HCT116 (cell line): Measurements from ENCODE around the gene ADRM1. TPM values are rescaled to one million over a fixed set of nuclear protein-coding genes. Genes with fewer than 3 reads are reported as not detected.
A peak's percentile ranks its signal among the peaks of the same experiment; 100 is the strongest.

Source experiments
- ATAC-seq: fragments of 200-7000 bp; cut with Tn5 transposase; 2 replicates; pipeline ENCODE4 v1.9.1; 2020; ENCODE audit warnings: mild to moderate bottlenecking, moderate library complexity
- BruUV-seq: library from RNA; stranded (reverse); fragments of 400-500 nt; replicated peaks from 2 replicates; lab custom pipeline; 2021; lab: Mats Ljungman, UMichigan
- CTCF ChIA-PET: fragments of 300-600 bp; sonication (Branson Sonifier 250); formaldehyde crosslinking; loops from one replicate; lab custom pipeline; 2021; ENCODE audit warnings: antibody characterized with exemption; lab: Charles Lee
- POLR2A ChIA-PET: fragments of 300-600, 350-600 bp; sonication (Branson Sonifier 250); formaldehyde crosslinking; loops from one replicate; lab custom pipeline; 2021; ENCODE audit warnings: antibody characterized with exemption; lab: Charles Lee
- RAD21 ChIA-PET, 2 experiments: fragments of 300-600 bp; sonication (Branson Sonifier 250); formaldehyde crosslinking; loops; one replicate each; lab custom pipeline; 2023; ENCODE audit warnings: low total read pairs in 2 of 2; ENCODE audit not compliant: uncharacterized antibody in 2 of 2, unreplicated experiment in 2 of 2, low non-redundant PET in 1 of 2; lab: Charles Lee
- DNase-seq: peaks from one replicate; pipeline ENCODE4 v3.0.0-alpha.2; 2010; ENCODE audit warnings: low read depth, low spot score
- H2AFZ ChIP-seq: fragments of 200-600 bp; shearing (Covaris generic), sonication (generic); 2 replicates; pipeline ENCODE4 v1.6.1; 2017; ENCODE audit warnings: low read depth, mixed run types, mixed read lengths, antibody characterized with exemption, low read length; ENCODE audit not compliant: poor library complexity, severe bottlenecking
- H3K27ac ChIP-seq: 2 replicates; pipeline ENCODE4 v1.5.1; 2012; ENCODE audit warnings: low read depth, low read length
- H3K27me3 ChIP-seq: fragments of 200-600 bp; sonication (generic); 2 replicates; pipeline ENCODE4 v1.6.1; 2016; ENCODE audit warnings: mixed run types, low read length, mixed read lengths; ENCODE audit not compliant: insufficient read depth
- H3K36me3 ChIP-seq, 2 experiments: fragments of 200-500 bp in 1 of 2; fragments of 200-600 bp in 1 of 2; sonication (Bioruptor generic) in 1 of 2; sonication (generic) in 1 of 2; 2 replicates each; pipeline versions ENCODE4 v1.5.1 to v1.6.1; 2014 to 2016; ENCODE audit warnings: low read length in 2 of 2, inconsistent platforms in 1 of 2, mixed read lengths in 1 of 2, mixed run types in 1 of 2; ENCODE audit not compliant: insufficient read depth in 2 of 2, control insufficient read depth in 1 of 2
- H3K4me1 ChIP-seq, 2 experiments: fragments of 200-600 bp in 1 of 2; sonication (generic) in 1 of 2; 2 replicates each; pipeline versions ENCODE4 v1.5.1 to v1.6.1; 2012 to 2017; ENCODE audit warnings: low read length in 2 of 2, inconsistent platforms in 1 of 2, mild to moderate bottlenecking in 1 of 2, mixed read lengths in 1 of 2, mixed run types in 1 of 2, moderate library complexity in 1 of 2; ENCODE audit not compliant: insufficient read depth in 2 of 2, control insufficient read depth in 1 of 2
- H3K4me2 ChIP-seq: fragments of 200-600 bp; sonication (generic); 2 replicates; pipeline ENCODE4 v1.6.1; 2017; ENCODE audit warnings: mixed run types, low read length, mixed read lengths
- H3K4me3 ChIP-seq, 2 experiments: fragments of 200-600 bp in 1 of 2; sonication (generic) in 1 of 2; replicated peaks in 1 of 2; 2 replicates each; pipeline ENCODE4 v1.5.1; 2011 to 2016; ENCODE audit warnings: low read length in 2 of 2, control low read depth in 1 of 2, low read depth in 1 of 2, mild to moderate bottlenecking in 1 of 2, mixed read lengths in 1 of 2, mixed run types in 1 of 2
- H3K79me2 ChIP-seq: fragments of 200-600 bp; sonication (generic); 2 replicates; pipeline ENCODE4 v1.6.1; 2017; ENCODE audit warnings: mild to moderate bottlenecking, mixed run types, low read length, moderate library complexity, mixed read lengths; ENCODE audit not compliant: insufficient read depth
- H3K9ac ChIP-seq: fragments of 200-600 bp; sonication (generic); 2 replicates; pipeline ENCODE4 v1.6.1; 2016; ENCODE audit warnings: low read length, mixed read lengths
- H3K9me2 ChIP-seq: fragments of 200-600 bp; sonication (generic), shearing (Covaris generic); 2 replicates; pipeline ENCODE4 v1.6.1; 2017; ENCODE audit warnings: mixed run types, mild to moderate bottlenecking, moderate library complexity; ENCODE audit not compliant: insufficient read depth
- H3K9me3 ChIP-seq, 2 experiments: fragments of 200-500 bp in 1 of 2; fragments of 200-600 bp in 1 of 2; sonication (Bioruptor generic) in 1 of 2; sonication (generic) in 1 of 2; 2 replicates each; pipeline ENCODE4 v1.6.1; 2014 to 2017; ENCODE audit warnings: low read length in 2 of 2, mixed read lengths in 2 of 2, inconsistent platforms in 1 of 2, low read depth in 1 of 2, mild to moderate bottlenecking in 1 of 2, mixed run types in 1 of 2, moderate library complexity in 1 of 2; ENCODE audit not compliant: control insufficient read depth in 1 of 2, insufficient read depth in 1 of 2
- H4K20me1 ChIP-seq: fragments of 200-600 bp; sonication (generic), shearing (Covaris generic); 2 replicates; pipeline ENCODE4 v1.6.1; 2017; ENCODE audit warnings: mixed run types, mild to moderate bottlenecking, moderate library complexity; ENCODE audit not compliant: insufficient read depth
- CEBPB ChIP-seq: IDR thresholded peaks from 2 replicates; pipeline ENCODE4 v1.6.1; 2012; ENCODE audit warnings: low read depth
- EGR1 ChIP-seq: IDR thresholded peaks from 2 replicates; pipeline ENCODE4 v1.6.1; 2012; ENCODE audit warnings: low read depth
- EZH2 ChIP-seq: fragments of 200-600 bp; sonication (generic); IDR thresholded peaks from 2 replicates; pipeline ENCODE4 v1.6.1; 2017; ENCODE audit warnings: antibody characterized with exemption, mixed run types
- EZH2phosphoT487 ChIP-seq: fragments of 200-600 bp; IDR thresholded peaks from 2 replicates; pipeline ENCODE4 v1.6.1; 2018; ENCODE audit warnings: antibody characterized with exemption, borderline replicate concordance
- FOSL1 ChIP-seq: IDR thresholded peaks from 2 replicates; pipeline ENCODE4 v1.6.1; 2012; ENCODE audit warnings: low read depth
- JUND ChIP-seq: IDR thresholded peaks from 2 replicates; pipeline ENCODE4 v1.6.1; 2012
- SRF ChIP-seq: IDR thresholded peaks from 2 replicates; pipeline ENCODE4 v1.6.1; 2012; ENCODE audit warnings: low read depth
- TCF7L2 ChIP-seq: IDR thresholded peaks from 2 replicates; pipeline ENCODE4 v1.7.0; 2011; ENCODE audit warnings: borderline replicate concordance, inconsistent platforms; ENCODE audit not compliant: insufficient read depth, insufficient read length; ENCODE audit errors: extremely low read depth
- ZFX ChIP-seq: fragments of 450-650 bp; IDR thresholded peaks from 2 replicates; pipeline ENCODE4 v1.6.1; 2017
- intact Hi-C: fragments of 100-400 bp; cut with micrococcal nuclease; formaldehyde crosslinking; loops from 2 replicates; pipeline ENCODE4 v1.10.0; 2022
- total RNA-seq: library from RNA; stranded (reverse); gene quantifications from one replicate; pipeline ENCODE4 v1.2.1, GENCODE V29; 2021; ENCODE audit not compliant: unreplicated experiment
- TF ChIP-seq, protein P1 (sequence below): IDR thresholded peaks from 2 replicates; pipeline ENCODE4 v1.6.1; 2011; ENCODE audit warnings: mild to moderate bottlenecking, low read length, moderate library complexity; ENCODE audit not compliant: insufficient replicate concordance; ENCODE audit errors: extremely low read depth

Gene ADRM1
- total RNA-seq, 1 experiment from 2014 or later, result 158 TPM

DNA sequence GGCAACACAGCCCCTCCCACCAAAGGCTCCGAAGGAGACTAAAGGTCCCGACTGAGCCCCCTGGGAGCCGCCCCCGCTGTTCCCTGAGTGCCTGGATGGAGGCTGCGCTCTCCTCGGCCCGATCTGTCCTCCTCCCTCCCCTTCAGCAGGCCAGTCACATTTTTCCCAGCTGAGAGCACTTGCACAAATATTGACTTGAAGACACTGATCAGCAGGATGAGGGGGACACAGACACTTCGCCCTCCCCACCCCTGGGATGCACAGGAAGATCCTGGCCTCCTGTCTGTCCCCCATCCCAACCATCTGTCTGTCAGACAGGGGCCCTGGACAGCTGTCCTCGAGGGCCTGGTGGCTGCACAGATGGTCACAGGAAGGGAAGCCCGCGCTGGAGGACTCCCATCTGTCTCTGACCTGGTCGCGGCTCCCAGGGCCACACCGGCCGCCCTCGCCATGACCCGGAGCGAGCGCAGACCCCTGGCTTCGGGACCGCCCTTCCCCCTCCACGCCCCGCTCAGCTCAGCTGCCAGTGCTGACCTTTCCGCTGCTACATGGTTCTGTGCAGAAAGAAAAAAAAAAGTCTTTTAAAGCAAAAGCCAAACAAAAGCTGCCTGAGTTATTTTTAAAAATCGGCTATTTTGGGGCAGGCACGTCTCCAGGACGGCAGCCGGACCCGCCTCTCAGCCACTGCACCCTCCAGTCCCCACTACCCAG, 53.2 kb downstream of the ADRM1 start:
- H3K4me2 ChIP-seq, result peak overlapping the region; percentile 60
- H3K9me3 ChIP-seq, result no peaks in the 10 kb centered on the region
- no peaks in the 10 kb centered on the region for H4K20me1 ChIP-seq
- H3K4me3 ChIP-seq, result no peak overlapping the region
- intact Hi-C loops, result no loop called here
- CTCF ChIA-PET, result no interaction called here
- no peak overlapping the region for H2AFZ ChIP-seq
- H3K9ac ChIP-seq, result peak overlapping the region; percentile 40
- BruUV-seq, result no TSS peak
- POLR2A ChIA-PET, result interaction anchor here (1.9 kb wide), 1 partner anchor 12 kb away, joined by 4 read pairs; no protein-coding TSS in a partner anchor
- TF ChIP-seq ZFX (no peak), TCF7L2 (no peak), SRF (no peak), EZH2 (no peak), FOSL1 (no peak), JUND (no peak), EGR1 (no peak), EZH2phosphoT487 (no peak), CEBPB (no peak)
- TF ChIP-seq, protein P1, sequence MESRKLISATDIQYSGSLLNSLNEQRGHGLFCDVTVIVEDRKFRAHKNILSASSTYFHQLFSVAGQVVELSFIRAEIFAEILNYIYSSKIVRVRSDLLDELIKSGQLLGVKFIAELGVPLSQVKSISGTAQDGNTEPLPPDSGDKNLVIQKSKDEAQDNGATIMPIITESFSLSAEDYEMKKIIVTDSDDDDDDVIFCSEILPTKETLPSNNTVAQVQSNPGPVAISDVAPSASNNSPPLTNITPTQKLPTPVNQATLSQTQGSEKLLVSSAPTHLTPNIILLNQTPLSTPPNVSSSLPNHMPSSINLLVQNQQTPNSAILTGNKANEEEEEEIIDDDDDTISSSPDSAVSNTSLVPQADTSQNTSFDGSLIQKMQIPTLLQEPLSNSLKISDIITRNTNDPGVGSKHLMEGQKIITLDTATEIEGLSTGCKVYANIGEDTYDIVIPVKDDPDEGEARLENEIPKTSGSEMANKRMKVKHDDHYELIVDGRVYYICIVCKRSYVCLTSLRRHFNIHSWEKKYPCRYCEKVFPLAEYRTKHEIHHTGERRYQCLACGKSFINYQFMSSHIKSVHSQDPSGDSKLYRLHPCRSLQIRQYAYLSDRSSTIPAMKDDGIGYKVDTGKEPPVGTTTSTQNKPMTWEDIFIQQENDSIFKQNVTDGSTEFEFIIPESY, result no peak
- RAD21 ChIA-PET, result no interaction called here
- no peaks in the 10 kb centered on the region for H3K27me3 ChIP-seq
- DNase-seq (no peak), ATAC-seq (no peak)
- no peaks in the 10 kb centered on the region for H3K9me2 ChIP-seq
- H3K36me3 ChIP-seq, result peaks cover 3 to 22% of the 10 kb centered on the region in 2 experiments; a peak in 2 of 4 replicates
- peak overlapping the region; percentile 91 for H3K27ac ChIP-seq
- peaks cover 85% of the 10 kb centered on the region for H3K79me2 ChIP-seq
- peaks cover 58 to 89% of the 10 kb centered on the region in 2 experiments for H3K4me1 ChIP-seq
